NCI-H82 treated with DMSO at 0.1 percent for 48 hours (cell line): ENCODE results near the gene ASPG.
"Not testable (repeated sequence)": the region's sequence is repeated elsewhere in the genome, so short reads cannot be mapped to it uniquely, and the experiment has no call there.

Experiments used
- DNase-seq: peaks from one replicate; lab custom pipeline; 2025; ENCODE audit not compliant: unreplicated experiment; lab: John Stamatoyannopoulos, UW

ASPG gene

GRCh38 chr14:104145826-104146601, 60.5 kb downstream of the ASPG start:
- DNase-seq = no peak

DNA sequence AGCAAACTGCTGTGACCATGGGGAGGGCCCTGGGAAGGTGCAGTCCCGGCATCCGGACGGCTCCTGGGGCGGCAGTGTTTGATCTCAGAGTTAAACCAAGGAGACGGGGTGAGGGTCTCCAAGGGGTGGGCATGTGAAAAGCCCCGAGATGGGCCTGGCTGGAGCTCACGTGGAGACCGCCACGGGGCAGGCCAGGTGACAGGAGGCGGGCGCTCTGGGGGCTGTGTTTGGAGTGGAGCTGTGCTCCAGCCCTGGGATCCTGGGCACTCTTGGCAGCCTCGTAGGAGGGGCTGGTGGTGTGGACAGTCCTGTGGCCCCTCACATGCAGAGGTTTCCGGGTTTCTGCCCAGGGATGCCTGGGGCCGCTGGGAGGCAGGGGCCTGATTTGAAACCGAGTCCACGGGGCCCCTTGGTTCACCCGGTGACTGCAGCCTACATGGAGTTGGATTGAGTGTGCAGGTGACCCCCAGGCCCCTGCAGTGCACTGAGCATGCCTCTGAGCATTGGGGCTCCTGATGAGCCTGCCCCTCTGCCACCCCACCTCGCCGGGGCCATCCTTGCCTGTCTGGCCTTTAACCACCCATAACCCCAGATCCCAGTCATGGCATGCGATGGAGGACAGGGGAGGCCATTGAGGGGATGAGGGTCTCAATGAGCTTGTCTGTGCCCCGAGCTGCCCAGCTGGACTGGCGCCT, 61.3 kb downstream of the ASPG start:
- DNase-seq = no peak

GRCh38 chr14:104147346-104148125, 62.0 kb downstream of the ASPG start:
- DNase-seq = no peak

- DNase-seq = no peak
Observed at GRCh38 chr14:104148433-104149277, 63.2 kb downstream of the ASPG start.

DNA sequence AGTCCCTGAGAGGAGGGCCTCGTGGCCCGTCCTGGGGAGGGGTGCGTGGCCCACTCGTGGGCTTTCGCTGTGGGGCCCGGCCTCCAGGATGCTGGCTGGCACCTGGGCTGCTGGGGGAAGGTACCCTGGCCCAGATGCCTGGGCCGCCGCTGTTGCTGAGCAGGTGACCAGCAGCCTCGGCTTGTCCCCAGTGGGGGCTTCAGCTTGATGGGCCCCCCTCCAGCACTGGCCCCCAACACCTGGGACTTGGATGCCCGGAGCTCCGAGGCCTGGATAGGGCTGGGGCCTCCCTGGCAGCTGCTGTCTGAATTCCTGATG, 63.7 kb downstream of the ASPG start:
- DNase-seq = no peak

- no peak for DNase-seq
Observed at GRCh38 chr14:104149617-104150135, 64.2 kb downstream of the ASPG start.

GRCh38 chr14:104150136-104151025, 64.9 kb downstream of the ASPG start:
- DNase-seq = peak; percentile 1

DNA sequence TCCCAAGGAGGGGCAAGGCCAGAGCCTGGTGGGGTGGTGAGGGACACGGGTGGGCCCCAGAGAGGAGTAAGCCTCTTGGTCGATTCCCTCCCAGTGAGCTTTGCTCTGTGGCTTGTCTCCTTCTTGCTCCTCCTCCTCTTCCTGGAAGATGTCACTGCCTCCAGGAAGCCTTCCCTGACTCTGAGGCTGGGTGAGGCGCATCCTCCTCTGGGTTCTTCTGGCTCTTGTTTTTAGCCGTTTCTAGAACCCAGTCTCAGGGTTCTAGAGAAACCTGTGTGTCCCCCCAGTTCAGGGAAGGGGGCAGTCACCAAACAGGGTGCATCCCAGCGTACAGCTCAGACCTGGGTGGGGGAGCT, 65.5 kb downstream of the ASPG start:
- no peak for DNase-seq

- DNase-seq = no peak
Observed at GRCh38 chr14:104151566-104152245, 66.2 kb downstream of the ASPG start.

DNA sequence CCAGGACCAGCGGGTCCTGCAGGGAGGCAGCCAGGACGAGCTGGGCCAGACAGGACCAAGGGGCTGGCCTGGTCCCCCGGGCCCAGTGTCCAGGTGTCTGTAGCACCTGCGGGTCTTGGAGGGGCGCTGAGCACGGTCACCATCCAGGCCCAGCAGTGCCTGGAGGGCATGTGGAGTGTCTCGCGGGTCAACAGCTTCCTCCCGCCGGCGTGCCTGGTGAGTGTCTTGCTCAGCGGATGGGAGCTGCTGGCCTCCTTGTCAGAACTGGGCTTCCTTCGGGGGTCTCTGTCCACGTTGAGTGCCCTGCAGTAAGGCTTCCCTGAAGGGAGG, 66.7 kb downstream of the ASPG start:
- no peak for DNase-seq

GRCh38 chr14:104152686-104153393, 67.3 kb downstream of the ASPG start:
- no peak for DNase-seq

DNA sequence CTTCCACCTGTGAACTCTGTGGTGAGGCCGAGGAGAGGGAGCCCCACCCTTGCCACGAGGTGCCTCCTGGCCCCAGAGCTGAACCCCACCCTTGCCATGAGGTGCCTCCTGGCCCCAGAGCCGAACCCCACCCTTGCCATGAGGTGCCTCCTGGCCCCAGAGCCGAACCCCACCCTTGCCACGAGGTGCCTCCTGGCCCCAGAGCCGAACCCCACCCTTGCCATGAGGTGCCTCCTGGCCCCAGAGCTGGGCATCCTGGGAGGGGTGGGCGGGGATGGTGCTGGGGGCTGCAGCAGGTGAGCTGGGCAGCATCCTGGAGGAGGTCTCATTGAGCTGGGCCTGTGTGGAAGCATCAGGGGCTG, 67.9 kb downstream of the ASPG start:
- not testable (repeated sequence) for DNase-seq

- DNase-seq = no peak
Observed at GRCh38 chr14:104154246-104154645, 68.7 kb downstream of the ASPG start.

DNA sequence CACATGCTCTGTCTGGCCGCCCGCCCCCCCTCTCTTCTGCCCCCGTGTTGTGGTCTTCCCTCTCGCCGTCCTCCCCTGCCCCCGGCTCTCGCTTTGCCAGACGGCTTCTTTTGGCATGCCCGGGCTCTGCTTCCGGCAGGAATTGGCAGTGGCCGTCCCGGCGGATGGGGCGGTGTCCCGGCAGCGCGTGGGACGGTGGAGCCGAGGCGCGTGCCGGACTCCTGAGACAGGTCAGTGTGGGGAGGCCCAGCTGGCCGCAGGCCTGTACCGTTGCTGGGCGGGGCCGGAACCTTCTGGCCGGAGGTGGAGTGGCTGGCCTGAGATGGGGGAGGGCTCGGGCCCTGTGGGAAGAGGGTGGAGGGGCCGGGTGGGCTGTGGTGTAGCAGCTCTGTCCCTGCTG, 70.0 kb downstream of the ASPG start:
- DNase-seq = no peak

- DNase-seq = no peak
Observed at GRCh38 chr14:104156142-104156541, 70.6 kb downstream of the ASPG start.

DNA sequence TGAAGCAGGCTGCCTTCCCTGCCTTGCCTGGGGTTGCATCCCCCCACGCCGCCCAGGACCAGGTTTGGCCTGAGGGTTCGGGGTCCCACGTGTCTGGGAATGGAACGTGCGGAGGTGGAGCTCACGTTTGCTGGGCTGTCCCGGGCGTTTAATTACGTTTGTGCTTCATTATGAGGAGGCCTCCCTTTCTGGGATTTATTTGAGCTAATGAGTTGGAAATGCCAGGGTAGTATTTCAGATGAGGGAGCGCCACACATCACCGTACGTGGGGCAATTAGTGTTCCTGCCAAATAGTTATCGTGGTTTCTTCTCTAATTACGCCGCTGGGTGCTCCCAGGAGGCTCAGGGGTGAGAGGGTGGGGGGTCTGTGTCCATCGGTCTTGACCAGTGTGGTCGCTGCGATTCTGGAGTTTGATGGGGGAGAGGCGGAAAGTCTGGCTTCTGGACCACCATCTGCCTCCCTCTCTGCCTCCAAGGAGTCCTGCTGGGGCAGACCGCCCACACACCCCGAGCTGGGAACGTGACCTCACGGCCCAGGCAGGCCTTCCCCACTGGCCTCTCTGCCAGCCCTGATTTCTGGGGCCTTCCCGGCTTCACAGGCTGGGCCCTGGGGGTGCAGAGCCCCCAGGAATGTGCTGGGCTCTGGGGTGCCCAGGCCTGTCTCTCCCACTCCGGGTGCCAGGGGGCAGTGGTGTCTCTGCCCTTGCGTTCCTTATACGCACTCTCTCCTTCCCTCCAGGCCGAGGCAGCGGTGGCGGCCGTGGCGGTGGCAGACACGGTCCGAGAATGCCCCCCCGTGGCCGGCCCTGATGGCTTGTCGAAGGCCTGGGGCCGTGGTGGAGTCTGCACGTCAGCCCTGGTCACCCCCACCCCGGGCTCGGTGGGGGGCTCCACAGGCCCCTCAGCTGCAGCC, 71.8 kb downstream of the ASPG start:
- DNase-seq = no peak

DNA sequence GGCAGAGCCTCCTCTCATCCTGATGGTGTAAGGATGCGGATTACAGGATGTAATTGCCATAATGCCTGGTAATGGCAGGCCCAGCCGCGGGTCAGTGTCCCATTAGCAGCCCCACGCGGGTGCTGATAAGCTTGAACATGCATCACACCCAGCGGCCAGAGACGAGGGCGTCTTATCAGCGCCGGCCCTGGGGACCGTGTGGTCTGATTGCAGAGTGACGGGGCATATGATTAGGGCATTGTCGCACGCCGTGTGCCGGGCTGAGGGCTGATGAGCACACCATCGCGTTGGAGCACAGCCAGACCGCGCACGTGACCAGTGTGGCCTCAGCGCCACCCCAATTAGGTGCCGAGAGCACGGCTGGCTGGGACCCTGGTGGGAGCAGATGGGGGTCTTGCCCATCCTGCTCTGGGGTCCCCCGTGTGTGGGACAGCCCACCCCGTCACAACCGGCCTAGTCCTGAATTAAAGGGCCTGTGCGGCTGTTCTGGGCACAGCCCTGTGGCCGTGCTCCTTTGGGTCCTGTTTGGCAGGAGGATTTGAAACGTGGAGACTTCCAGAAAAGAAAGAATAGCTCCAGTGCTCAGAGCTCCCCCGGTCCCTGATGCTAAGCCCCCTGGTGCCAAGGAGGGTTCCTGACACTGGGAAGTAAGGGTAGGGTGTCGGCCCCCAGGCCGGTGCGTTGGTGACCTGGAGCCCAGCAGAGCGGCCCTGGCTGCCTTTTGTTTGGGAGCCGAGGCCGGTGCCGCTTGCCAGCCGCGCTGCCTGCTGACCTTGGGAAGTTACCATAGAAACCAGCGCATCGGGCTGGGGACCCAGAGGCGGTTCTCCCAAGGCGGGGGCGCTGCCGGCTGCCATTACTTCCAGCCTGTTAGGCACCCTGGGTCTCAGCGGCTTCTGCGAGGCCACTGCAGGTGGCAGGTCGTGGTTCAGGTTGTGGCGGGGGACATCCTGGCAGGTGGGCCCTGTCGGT, 73.6 kb downstream of the ASPG start:
- DNase-seq = no peak
